Tibial artery (tissue), 4 donors: ENCODE measurements around the gene ADGRG6.

Experiments
- DNase-seq, 2 donors: peaks; one replicate each; pipeline ENCODE4 v3.0.0-alpha.2; 2019
- H3K27ac ChIP-seq, 2 donors: fragments of 200-600 bp; sonication (generic) in 1 of 2; 1 replicate in 1 of 2; 2 replicates in 1 of 2; pipeline ENCODE4 v1.5.1; 2018 to 2019; ENCODE audit warnings: mild to moderate bottlenecking in 1 of 2
- H3K27me3 ChIP-seq, 2 donors: fragments of 200-600 bp; sonication (generic) in 1 of 2; one replicate each; pipeline versions ENCODE4 v1.5.1 to v1.6.0; 2016 to 2019
- H3K36me3 ChIP-seq, 3 donors: fragments of 200-600 bp; sonication (generic) in 2 of 3; one replicate each; pipeline ENCODE4 v1.5.1; 2016 to 2019; ENCODE audit warnings: mild to moderate bottlenecking in 2 of 3
- H3K4me1 ChIP-seq, 4 donors: fragments of 200-600 bp; sonication (generic) in 2 of 4; 1 replicate in 3 of 4; 2 replicates in 1 of 4; pipeline ENCODE4 v1.5.1; 2016 to 2019
- H3K4me3 ChIP-seq, 2 donors: fragments of 200-600 bp; sonication (generic) in 1 of 2; 1 replicate in 1 of 2; 2 replicates in 1 of 2; pipeline ENCODE4 v1.5.1; 2018 to 2019; ENCODE audit warnings: mild to moderate bottlenecking in 2 of 2
- H3K9me3 ChIP-seq, 3 donors: fragments of 200-600 bp; sonication (generic) in 1 of 3; one replicate each; pipeline ENCODE4 v1.5.1; 2016 to 2019
- CTCF ChIP-seq, 2 experiments: fragments of 200-600 bp in 1 of 2; fragments of 450-650 bp in 1 of 2; IDR thresholded peaks; one replicate each; pipeline ENCODE4 v1.5.1; 2017 to 2019; ENCODE audit warnings: antibody characterized with exemption in 2 of 2, mild to moderate bottlenecking in 1 of 2, moderate library complexity in 1 of 2
- intact Hi-C: fragments of 100-400 bp; cut with DNase I; formaldehyde crosslinking; loops from one replicate; pipeline ENCODE4 v1.15.0; 2023; ENCODE audit warnings: low total_unique reads

The ADGRG6 gene

DNA sequence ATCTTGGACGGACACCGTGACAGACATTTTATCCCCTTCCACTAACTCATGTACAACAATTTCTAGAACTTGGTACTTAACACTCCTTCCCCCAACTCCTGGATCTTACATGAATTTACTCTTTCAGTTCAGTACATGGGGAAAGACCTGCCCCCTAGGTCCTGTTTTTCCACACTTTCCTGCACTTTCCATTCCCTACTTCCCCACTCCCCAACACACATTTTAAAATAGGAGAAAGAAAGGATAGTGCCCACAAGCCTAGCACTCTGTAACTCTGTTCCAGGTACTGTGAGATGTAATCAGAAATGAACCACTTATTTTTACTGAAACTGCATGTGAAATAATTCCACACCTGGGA is 1.3 kb downstream of the ADGRG6 start:
- no peaks in the 10 kb centered on the region for H3K36me3 ChIP-seq
- H3K9me3 ChIP-seq = no peaks in the 10 kb centered on the region
- H3K4me3 ChIP-seq = no peak overlapping the region
- peaks cover 0 to 15% of the 10 kb centered on the region in 2 donors for H3K27me3 ChIP-seq
- H3K27ac ChIP-seq = no peak overlapping the region
- TF ChIP-seq CTCF (IDR thresholded peaks at IDR 0.05) = no peak
- intact Hi-C loops = no loop called here
- H3K4me1 ChIP-seq = peaks cover 0 to 18% (median 12%) of the 10 kb centered on the region in 4 donors
- DNase-seq = no peak

GRCh38 chr6:142304241-142304640 is 2.4 kb downstream of the ADGRG6 start:
- no peak overlapping the region for H3K4me3 ChIP-seq
- H3K27ac ChIP-seq = no peak overlapping the region
- intact Hi-C loops = no loop called here
- no peak for TF ChIP-seq CTCF (IDR thresholded peaks at IDR 0.05)
- H3K4me1 ChIP-seq = peaks cover 0 to 18% (median 12%) of the 10 kb centered on the region in 4 donors
- peaks cover 0 to 15% of the 10 kb centered on the region in 2 donors for H3K27me3 ChIP-seq
- H3K36me3 ChIP-seq = no peaks in the 10 kb centered on the region
- DNase-seq = no peak
- H3K9me3 ChIP-seq = no peaks in the 10 kb centered on the region

- intact Hi-C loops = no loop called here
Observed at GRCh38 chr6:142306736-142307135, 4.9 kb downstream of the ADGRG6 start.

GRCh38 chr6:142307963-142308748 is 6.3 kb downstream of the ADGRG6 start:
- no peak for TF ChIP-seq CTCF (IDR thresholded peaks at IDR 0.05)
- Histone ChIP-seq H3K9me3 (no peaks in the 10 kb centered on the region), H3K27ac (no peak overlapping the region), H3K27me3 (no peaks in the 10 kb centered on the region), H3K4me1 (no peaks in the 10 kb centered on the region), H3K4me3 (no peak overlapping the region), H3K36me3 (no peaks in the 10 kb centered on the region)
- no peak for DNase-seq
- intact Hi-C loops = no loop called here

More at GRCh38 chr6:142306736-142307135, 4.9 kb downstream of the ADGRG6 start:
- H3K36me3 ChIP-seq = no peaks in the 10 kb centered on the region
- H3K27ac ChIP-seq = no peak overlapping the region
- H3K4me1 ChIP-seq = peaks cover 0 to 8% (median 6%) of the 10 kb centered on the region in 4 donors
- H3K4me3 ChIP-seq = no peak overlapping the region
- H3K9me3 ChIP-seq = no peaks in the 10 kb centered on the region
- no peak for TF ChIP-seq CTCF (IDR thresholded peaks at IDR 0.05)
- DNase-seq = no peak
- peaks cover 0 to 9% of the 10 kb centered on the region in 2 donors for H3K27me3 ChIP-seq

DNA sequence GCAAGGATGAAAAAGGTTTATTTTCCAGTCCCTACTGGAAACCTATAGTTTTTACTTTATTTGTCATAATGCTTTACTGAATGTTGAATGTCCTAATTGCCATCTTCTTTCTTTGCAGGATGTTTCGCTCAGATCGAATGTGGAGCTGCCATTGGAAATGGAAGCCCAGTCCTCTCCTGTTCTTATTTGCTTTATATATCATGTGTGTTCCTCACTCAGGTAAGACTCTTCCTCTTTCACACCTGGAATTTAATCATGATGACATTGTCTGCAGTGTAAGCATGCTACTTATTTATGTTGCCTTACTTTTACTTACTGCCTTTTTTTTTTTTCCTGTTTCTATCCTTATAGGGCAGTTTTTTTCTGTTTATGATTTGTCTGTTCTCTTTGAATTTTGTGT is 7.6 kb downstream of the ADGRG6 start:
- H3K27ac ChIP-seq = no peak overlapping the region
- no peaks in the 10 kb centered on the region for H3K9me3 ChIP-seq
- H3K4me1 ChIP-seq = no peaks in the 10 kb centered on the region
- no peaks in the 10 kb centered on the region for H3K27me3 ChIP-seq
- no peak for TF ChIP-seq CTCF (IDR thresholded peaks at IDR 0.05)
- intact Hi-C loops = no loop called here
- no peak for DNase-seq
- no peaks in the 10 kb centered on the region for H3K36me3 ChIP-seq
- H3K4me3 ChIP-seq = no peak overlapping the region
